Retinal pigment epithelial cell (primary cell): Measurements from ENCODE around the gene CCR5AS.

Source experiments
- DNase-seq: peaks from one replicate; pipeline ENCODE4 v3.0.0-alpha.2; 2010; ENCODE audit warnings: low read depth
- H3K4me3 ChIP-seq: 2 replicates; pipeline ENCODE4 v1.5.1; 2011; ENCODE audit warnings: mild to moderate bottlenecking, low read length, control low read depth, moderate library complexity
- TF ChIP-seq, protein P1 (sequence below): conservative IDR thresholded peaks from 2 replicates; pipeline ENCODE4 v1.5.1; 2011; ENCODE audit warnings: low read depth, low read length, control low read depth, inconsistent platforms

CCR5AS gene

DNA sequence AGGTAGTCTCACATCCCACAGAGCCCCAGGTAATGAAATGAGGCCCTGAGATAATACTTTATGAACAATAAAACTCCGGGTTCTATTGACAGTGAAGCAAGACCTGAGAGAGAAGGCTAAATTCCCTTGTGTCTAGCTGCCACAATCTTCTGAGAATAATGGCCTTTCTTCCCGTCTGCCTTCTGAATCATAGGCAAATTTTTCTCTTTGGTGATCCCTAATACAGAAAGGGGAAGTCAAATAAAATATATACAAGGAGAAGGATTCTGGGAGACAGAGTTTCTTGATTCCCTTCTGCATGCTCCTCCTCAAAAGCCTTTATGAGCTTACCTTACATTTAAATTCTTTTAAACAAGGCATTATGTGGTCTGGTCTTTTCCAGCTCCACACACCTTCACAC is 82.8 kb downstream of the CCR5AS start:
- TF ChIP-seq, protein P1, sequence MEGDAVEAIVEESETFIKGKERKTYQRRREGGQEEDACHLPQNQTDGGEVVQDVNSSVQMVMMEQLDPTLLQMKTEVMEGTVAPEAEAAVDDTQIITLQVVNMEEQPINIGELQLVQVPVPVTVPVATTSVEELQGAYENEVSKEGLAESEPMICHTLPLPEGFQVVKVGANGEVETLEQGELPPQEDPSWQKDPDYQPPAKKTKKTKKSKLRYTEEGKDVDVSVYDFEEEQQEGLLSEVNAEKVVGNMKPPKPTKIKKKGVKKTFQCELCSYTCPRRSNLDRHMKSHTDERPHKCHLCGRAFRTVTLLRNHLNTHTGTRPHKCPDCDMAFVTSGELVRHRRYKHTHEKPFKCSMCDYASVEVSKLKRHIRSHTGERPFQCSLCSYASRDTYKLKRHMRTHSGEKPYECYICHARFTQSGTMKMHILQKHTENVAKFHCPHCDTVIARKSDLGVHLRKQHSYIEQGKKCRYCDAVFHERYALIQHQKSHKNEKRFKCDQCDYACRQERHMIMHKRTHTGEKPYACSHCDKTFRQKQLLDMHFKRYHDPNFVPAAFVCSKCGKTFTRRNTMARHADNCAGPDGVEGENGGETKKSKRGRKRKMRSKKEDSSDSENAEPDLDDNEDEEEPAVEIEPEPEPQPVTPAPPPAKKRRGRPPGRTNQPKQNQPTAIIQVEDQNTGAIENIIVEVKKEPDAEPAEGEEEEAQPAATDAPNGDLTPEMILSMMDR = no peak
- no peak overlapping the region for H3K4me3 ChIP-seq
- no peak for DNase-seq

DNA sequence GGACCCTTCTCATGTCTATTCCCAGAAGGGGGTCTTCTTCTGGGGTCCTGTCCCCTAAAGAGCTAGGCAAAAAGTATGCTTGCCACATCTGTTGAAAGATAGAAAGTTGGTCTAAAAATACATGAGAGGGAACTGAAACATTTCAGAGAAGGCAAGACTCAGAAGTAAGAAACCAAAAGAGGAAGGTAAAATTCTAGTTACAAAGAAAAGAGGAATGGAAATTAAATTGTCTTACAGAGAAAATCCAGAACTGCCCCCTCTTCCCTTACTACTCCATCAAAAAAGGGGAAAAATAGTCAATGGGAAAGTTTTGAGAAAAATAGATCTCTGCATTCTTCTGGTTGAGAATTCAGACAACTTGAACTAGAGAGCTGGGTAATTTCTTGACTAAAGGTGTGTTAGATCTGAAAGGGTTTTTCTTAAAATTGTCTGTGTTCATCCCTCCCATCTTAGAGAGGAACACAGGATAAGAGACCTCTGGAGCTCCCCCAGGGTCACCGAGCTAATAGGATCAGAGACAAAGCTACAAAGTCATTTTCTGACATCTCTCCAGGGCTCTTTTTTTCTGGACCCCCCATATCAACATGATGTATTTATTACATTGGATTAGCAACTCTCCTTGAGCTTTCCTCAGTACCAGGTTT is 85.3 kb downstream of the CCR5AS start:
- no peak overlapping the region for H3K4me3 ChIP-seq
- DNase-seq = no peak
- TF ChIP-seq, protein P1 = no peak

DNA sequence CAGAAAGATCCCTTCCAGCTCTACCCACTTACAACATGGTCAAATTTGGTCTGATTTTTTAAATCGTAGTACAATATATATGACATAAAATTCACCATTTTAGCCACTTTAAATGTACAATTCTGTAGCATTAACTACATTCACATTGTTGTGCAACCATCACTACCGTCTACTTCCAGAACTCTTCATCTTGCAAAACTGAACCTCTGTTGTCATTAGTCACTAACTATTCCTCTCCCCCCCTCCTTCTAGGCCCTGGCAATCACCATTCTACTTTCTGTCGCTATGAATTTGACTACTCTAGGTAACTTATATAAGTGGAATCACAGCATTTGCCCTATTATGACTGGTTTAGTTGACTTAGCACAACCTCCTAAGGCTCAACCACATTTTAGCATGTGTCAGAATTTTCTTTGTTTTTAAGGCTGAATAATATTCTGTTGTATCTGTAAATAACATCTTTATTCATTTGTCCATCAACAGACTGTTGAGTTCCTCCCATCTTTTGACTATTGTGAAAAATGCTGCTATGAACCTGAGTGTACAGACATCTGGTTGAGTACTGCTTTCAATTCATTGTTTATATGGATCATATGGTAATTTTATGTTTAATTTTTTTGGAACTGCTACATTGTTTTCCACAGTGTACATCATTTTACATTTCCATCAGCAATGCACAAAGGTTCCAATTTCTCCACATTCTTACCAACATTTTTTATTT is 88.5 kb downstream of the CCR5AS start:
- H3K4me3 ChIP-seq = no peak overlapping the region
- DNase-seq = no peak
- TF ChIP-seq, protein P1 = no peak

DNA sequence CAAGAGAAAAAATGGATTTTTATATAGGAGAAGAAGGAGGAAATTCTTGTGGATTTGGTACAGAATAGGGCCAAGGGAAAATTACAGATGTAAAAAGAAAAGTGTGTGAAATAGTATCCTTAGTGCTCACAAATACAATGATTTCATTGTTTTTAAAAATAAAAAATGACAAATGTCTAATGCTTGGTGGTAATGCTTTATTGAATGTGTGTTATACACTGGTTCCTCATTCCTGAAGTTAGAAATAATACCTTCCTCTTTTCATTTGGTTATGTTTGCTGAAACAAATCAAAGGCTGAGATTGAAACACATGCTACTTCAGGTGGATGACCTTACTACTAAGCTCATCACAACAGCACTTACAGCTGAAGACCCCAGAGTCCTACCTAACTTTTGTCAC is 90.7 kb downstream of the CCR5AS start:
- TF ChIP-seq, protein P1 = no peak
- no peak overlapping the region for H3K4me3 ChIP-seq
- no peak for DNase-seq

DNA sequence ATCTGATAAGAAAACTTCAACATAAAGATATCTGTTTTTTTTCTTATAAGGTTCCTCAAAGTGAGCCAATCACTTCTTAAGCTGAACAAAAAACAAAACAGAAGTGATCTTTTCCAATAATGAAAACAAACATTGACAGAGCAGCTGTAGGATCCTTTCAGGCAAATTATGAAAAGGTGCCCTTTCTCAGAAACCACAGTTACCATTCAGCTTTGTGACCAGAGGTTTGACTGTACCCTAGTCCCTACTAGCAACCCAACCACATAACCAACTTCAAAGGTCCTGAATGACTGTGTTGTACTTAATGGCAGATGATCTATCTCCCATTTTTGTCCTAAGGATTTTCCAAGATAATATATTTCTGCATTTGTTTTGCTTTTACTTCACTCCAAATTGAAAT is 92.3 kb downstream of the CCR5AS start:
- no peak for DNase-seq
- TF ChIP-seq, protein P1 = no peak
- H3K4me3 ChIP-seq = no peak overlapping the region
